Pulmonary artery endothelial cell (primary cell): ENCODE measurements around the gene OR5M3. TPM values are rescaled to one million over a fixed set of nuclear protein-coding genes. Genes with fewer than 3 reads are reported as not detected.

Experiments
- DNase-seq: peaks from one replicate; pipeline ENCODE4 v3.0.0-alpha.2; 2011; ENCODE audit warnings: low read depth, low spot score
- total RNA-seq: library from RNA; depleted of rRNA; stranded (reverse); fragments of >200 nt; gene quantifications from 2 replicates; pipeline ENCODE4 v1.2.3, GENCODE V29; 2014

The OR5M3 gene
- total RNA-seq, result not detected in 2 replicates

DNA sequence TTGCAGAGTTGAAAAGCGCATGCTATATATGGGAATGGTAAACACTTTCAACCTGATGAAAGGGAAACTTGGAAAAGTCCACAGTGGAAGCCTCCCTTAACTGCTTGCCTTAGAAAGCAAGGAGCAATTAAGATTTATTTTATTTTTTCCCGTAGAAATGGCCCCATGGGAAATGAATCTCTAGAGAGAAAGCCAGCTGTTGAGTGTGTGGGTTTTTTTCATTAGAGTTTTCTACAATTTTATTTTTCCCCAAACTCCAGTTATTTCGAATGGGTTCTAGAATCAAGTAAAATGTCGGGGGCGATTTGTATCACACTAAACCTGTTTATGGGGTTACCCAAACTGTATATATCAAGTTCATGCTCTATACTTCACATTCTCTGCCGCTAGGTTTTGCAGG is at the start of gene OR5M3:
Gene OR5M3 (minus strand): TSS at position 101 of the 400 bp plus-strand sequence. CDS start 2,855 bp downstream, outside the sequence.
- no peak for DNase-seq

DNA sequence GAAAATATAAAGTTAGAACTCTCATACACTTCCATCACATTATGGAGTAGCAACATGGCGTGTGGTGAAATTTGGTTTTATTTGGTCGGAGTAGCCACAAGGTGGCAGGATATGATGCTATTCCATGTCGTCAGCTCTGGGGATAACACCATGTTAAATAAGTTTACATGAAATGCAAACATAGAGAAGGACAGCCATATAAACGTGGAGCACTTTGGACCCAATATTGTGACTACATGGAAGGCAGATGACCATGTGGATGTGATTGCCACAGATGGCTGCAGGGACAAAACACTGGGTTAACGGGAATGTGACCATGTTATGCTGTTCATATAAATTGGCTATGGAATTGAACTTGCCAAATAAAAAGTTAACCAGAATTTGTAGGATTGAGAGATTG is 48.9 kb upstream of the OR5M3 start:
- no peak for DNase-seq

DNA sequence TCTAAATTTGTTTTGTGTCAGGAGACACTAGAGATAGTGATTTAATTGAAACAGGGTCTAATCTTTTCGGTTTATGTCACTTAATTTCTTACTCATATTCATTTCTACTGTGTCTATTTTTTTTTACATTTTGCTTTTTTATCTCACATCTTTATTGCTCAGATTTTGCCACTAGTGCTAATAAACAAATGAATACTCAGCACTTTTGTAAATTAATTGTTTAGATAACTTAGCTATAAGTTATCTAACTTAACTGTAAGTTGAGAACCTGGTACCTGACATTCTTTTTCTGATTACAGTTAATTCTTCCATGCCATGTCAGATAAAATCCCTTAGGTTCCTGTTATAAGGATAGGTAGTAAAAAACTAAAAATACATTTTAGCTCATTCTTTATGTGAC is 40.1 kb upstream of the OR5M3 start:
- DNase-seq, result no peak

DNA sequence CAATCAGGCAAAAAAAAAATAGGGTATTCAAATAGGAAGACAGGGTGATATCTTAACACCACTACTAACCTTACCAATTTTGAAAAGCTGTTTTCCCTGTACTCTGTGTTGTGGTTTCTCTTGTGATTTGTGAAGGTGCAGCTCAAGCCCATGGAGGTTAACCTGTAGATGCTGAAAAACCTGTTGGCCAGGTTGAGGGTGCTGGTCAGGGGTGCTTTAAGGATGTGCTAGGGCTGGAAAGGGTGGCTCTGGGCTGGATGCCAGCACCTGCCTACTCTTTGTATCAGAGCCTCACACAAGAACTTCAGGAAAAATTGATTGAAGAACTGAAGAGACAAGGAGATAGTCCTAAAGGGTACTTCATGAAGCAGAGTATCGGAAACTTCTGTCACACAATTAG is 36.3 kb upstream of the OR5M3 start:
- no peak for DNase-seq

DNA sequence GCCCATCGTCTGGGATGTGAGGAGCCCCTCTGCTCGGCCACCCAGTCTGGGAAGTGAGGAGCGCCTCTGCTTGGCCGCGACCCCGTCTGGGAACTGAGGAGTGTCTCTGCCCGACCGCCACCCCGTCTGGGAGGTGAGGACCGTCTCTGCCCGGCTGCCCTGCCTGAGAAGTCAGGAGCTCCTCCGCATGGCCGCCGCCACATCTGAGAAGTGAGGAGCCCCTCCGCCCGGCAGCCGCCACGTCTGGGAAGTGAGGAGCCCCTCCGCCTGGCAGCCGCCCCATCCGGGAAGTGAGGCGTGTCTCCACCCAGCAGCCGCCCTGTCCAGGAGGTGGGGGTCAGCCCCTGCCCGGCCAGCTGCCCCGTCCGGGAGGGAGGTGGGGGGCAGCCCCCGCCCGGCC is 23.9 kb upstream of the OR5M3 start:
- no peak for DNase-seq

DNA sequence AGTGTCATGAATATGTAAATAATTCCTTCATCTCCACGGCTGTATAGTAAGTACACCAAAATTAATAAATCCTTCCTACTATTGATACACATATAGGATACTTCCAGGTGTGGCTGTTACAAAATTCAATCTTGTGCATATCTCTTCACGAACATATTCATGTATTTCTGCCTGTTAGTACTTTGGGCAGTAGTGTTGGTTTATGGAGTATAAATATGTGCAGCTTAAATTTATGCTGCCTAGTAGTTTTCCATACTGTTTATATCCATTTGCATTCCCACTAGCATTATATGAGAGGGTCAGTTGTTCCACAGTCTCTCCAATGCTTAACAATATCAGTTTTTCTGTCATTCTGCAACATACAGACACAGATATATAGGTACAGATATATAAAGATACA is 22.0 kb upstream of the OR5M3 start:
- no peak for DNase-seq

DNA sequence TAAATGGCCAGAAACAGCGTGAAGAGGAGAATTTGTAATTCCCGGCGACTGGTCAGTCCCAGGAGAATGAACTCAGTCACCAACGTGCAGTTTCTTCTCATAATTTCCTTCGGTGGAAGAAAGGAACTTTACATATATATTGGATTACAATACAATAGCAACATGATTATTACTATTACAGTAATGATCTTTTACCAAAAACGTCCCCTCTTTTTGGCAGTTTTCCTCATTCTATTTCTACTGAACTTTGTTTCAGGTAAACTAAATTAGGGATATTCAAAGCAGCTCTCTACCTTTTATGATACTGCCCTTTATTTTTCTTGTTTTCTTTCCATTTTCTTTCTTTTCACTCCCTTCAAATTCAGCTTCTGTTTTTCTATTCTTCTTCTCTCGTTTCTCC is 18.1 kb upstream of the OR5M3 start, which contains the start of gene OR5M8:
Gene OR5M8 (minus strand): TSS at position 101 of the 400 bp plus-strand sequence. CDS start 0 bp downstream, at position 101.
- DNase-seq, result no peak

DNA sequence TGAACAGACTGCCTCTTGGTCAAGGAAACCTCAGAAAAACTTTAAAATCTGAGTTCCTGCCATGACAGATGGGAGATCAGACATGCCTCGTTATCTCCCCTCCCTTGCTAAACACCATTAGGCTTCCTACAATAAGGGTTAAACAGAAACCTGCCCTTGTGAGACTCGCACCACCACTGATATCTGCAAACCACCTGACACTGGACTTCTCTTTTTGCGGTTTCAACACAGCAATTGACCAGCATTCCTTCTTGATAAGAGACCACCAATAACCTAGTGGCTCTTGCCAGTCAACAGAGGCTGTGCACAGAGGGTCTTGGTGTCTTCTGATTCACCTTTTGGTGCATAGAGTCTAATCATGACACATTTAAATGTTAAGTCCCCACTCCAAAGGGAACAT is 13.6 kb upstream of the OR5M3 start:
- no peak for DNase-seq

DNA sequence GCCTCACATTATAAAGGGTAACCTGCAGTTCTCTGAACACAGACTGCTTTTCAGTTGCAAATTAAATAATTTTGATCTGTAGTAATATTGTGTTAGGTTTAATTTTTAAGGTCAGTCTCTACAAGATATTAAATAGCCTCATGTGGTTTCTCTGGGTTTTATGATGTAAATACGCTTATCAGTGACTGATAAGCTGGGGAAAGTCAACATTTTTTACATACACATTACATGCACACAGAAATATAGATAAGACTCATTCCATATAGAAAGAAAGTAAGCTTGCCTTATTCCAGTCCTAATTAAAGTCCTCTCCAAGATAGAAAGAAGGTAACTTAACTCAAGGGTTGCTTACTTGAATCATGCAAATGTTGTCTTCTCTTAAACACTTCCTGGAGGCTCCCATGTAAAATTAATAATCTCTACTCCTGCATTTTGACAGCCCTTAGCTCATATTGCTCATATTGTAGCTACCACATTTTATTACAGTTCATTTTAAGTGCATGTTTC is 1.6 kb upstream of the OR5M3 start:
- no peak for DNase-seq

DNA sequence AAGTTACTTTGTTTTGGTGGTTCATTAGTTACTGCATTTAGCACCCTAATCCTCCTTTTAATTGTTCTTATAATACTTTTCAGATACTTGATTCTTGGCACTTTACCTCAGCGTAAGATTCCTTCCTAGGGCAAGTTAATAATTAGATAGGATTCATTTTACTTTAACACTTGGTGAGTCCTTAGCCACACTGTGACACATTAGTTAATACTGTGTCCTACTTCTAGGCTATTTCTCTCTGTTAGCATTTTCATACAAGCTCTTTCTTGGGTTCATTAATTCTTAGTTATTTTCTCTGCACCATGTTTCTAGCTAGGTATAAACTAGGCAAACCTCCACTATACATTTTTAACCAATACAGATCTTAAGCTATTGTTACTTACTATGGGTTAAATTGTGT is 16.1 kb downstream of the OR5M3 start:
- DNase-seq, result no peak

DNA sequence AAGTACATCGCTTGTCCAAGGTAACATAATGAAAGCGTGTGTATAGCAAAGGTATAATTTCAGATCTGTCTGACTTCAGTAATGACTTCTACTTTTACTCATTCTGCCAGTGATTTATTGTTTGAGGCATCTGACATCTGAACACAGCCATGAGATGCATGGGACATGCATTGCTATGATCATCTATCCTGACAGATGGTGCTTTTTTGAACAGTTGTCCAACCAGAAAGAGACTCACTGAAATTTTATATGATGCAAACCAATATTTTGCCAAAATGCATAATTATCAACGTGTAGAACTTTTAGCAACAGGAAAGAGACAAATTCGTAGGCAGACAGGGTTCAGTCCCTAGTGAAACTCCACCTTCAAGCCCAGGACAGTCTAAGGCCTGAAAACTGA is 19.6 kb downstream of the OR5M3 start:
- no peak for DNase-seq

Other genes starting within 250 kb of the OR5M3 start
- gene OR5T2, start 239.1 kb downstream of the OR5M3 start, total RNA-seq, result not detected in 2 replicates
- not detected in 2 replicates for gene OR5T3, start 221.1 kb downstream of the OR5M3 start, total RNA-seq
- not detected in 2 replicates for gene OR5T1, start 199.2 kb downstream of the OR5M3 start, total RNA-seq
- not detected in 2 replicates for gene OR8H1, start 181.1 kb downstream of the OR5M3 start, total RNA-seq
- gene OR8K3, start 158.2 kb downstream of the OR5M3 start, total RNA-seq, result not detected in 2 replicates
- not detected in 2 replicates for gene OR8K1, start 127.3 kb downstream of the OR5M3 start, total RNA-seq
- not detected in 2 replicates for gene OR8J1, start 119.1 kb downstream of the OR5M3 start, total RNA-seq
- not detected in 2 replicates for gene OR8U1, start 97.7 kb downstream of the OR5M3 start, total RNA-seq
- gene OR5AL1, start 60.7 kb downstream of the OR5M3 start, total RNA-seq, result not detected in 2 replicates
- not detected in 2 replicates for gene OR5M8, start 18.0 kb upstream of the OR5M3 start, total RNA-seq
- not detected in 2 replicates for gene OR5M11, start 69.9 kb upstream of the OR5M3 start, total RNA-seq
- gene OR5M10, start 104.4 kb upstream of the OR5M3 start, total RNA-seq, result not detected in 2 replicates
- gene OR5M1, start 141.5 kb upstream of the OR5M3 start, total RNA-seq, result not detected in 2 replicates
- not detected in 2 replicates for gene OR5AP2, start 169.1 kb upstream of the OR5M3 start, total RNA-seq
- not detected in 2 replicates for gene OR5AR1, start 190.3 kb upstream of the OR5M3 start, total RNA-seq
- gene OR9G1, start 225.7 kb upstream of the OR5M3 start, total RNA-seq, result not detected in 2 replicates